ENCODE measurements around the gene SRP9.
"Not testable (repeated sequence)": the region's sequence is repeated elsewhere in the genome, so short reads cannot be mapped to it uniquely, and the experiment has no call there.

The SRP9 gene

GRCh38 chr1:225778337-225778669 is 677 bp downstream of the SRP9 start:
- no peak for DNase-seq

GRCh38 chr1:225779165-225779564 is 1.5 kb downstream of the SRP9 start:
- DNase-seq, result not testable (repeated sequence)

GRCh38 chr1:225780134-225780533 is 2.5 kb downstream of the SRP9 start:
- no peak for DNase-seq

DNA sequence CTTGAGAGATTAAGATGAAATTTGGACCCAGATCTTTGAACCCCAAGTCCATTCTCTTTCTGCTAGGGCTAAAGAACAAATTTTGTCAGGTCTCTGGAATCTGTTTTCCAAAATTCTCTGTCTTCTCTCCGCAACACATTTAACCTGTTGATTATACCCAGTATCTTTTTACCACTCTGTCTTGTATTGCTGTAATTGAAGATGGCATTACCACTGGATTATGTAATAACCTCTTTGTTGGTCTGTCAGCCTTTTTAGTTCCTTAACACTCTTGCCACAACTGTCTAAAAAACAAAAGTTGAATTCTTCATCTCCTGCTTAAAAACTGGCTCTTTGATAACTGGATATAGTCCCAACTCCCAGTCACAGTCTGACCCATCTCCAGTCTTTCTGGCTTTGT is 3.0 kb downstream of the SRP9 start:
- no peak for DNase-seq

GRCh38 chr1:225789142-225789541 is 11.5 kb downstream of the SRP9 start:
- not testable (repeated sequence) for DNase-seq

- no peak for DNase-seq
Measured at GRCh38 chr1:225794954-225795353, 17.3 kb downstream of the SRP9 start.

- not testable (repeated sequence) for DNase-seq
Measured at GRCh38 chr1:225796097-225796496, 18.5 kb downstream of the SRP9 start.

DNA sequence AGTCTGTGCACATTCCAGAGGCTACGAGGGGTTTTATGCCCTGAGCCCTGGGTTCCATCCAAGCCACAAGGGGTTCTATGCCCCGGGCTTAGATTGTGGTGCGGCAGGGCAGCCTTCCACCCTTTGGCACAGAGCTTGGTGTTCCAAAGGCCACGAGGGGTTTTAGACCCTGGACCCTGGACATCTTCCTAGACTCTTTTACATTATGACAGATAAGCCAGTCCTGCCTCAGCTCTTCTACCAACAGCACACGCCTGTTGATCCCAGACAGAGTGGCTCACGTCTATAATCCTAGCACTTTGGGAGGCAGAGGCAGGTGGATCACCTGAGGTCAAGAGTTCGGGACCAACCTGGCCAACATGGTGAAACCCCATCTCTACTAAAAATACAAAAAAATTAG is 23.5 kb downstream of the SRP9 start:
- DNase-seq, result not testable (repeated sequence)

GRCh38 chr1:225806249-225806648 is 28.6 kb downstream of the SRP9 start:
- DNase-seq, result no peak

GRCh38 chr1:225806736-225807135 is 29.1 kb downstream of the SRP9 start:
- DNase-seq, result not testable (repeated sequence)

- no peak for DNase-seq
Measured at GRCh38 chr1:225808136-225808535, 30.5 kb downstream of the SRP9 start.

GRCh38 chr1:225809842-225810578 is 32.4 kb downstream of the SRP9 start, which contains the start of gene EPHX1:
Gene EPHX1, plus strand, starts transcription at chr1:225810124. Its CDS starts 18,606 bp downstream, at chr1:225828730.
- DNase-seq, result no peak

DNA sequence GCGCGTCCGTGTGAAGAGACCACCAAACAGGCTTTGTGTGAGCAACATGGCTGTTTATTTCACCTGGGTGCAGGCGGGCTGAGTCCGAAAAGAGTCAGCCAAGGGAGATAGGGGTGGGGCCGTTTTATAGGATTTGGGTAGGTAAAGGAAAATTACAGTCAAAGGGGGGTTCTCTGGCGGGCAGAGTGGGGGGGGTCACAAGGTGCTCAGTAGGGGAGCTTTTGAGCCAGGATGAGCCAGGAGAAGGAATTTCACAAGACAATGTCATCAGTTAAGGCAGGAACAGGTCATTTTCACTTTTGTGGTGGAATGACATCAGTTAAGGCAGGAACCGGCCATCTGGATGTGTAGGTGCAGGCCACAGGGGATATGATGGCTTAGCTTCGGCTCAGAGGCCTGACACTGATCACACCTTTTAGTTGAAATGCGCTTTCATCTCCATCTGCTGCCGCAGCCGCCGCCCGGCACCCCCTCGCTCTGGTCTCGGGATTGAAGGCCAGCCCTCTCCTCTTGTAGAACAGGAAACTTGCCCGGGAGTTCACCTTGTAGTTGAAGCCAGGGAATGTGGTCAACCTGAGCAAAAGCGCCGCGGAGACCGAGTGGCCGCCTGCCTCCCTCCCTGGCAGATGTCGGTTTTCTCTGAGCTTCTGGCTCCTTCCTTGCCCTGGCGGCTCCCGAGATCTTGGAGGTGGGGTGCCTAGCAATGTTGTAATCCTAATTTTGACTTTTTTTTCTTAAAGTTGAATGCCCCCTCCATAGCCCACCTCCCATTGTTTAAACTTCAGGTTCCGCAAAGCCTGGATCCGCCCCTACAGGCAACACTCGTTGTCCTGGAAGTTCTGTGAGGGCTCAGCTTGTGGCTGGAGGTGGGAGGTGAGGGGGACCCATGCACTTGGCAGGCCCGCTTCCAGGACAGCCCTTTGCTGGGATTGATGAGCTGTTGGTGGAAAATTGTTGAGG is 33.2 kb downstream of the SRP9 start:
- DNase-seq, result not testable (repeated sequence)

DNA sequence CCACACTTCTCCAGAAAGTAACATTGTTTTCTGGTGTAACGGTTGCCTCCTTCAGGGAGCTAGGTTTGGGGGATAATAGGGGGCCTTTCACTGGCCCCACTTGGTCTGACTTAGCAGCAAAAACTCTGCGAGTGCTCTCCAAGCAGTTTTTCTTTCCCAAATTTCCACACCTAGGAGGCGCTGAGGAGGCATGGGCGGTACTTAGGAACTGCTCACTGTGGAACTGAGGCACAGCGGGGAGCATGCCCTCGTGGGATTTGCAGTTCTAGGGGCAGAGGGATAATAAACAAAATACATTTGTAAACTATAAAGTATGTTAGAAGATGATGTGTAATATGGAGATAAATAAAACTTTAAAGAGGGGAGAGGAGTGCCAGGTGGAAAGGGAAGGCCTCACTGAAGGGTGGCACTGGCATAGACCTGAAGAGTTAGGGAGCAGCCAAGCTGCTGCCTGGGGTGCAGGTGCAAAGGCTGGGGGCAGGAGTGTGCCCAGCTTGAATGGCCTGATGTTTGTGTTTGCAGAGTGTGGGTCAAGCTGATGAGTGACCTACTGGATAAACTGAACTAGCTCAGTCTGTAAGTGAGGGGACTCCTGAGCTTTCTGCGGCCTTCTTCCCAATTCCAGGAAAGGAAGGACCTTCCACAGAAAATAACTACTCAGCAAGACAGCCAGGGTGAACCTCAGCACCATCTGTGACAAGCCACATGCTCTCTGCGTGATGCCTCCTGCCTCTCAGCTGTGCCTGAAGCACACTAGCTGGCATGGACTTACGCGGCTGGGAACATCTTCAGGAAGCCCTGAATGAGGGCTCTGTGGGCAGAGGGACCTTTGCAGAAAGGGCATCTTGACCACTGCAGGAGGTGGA is 34.2 kb downstream of the SRP9 start:
- DNase-seq, result no peak

GRCh38 chr1:225812488-225813213 is 35.0 kb downstream of the SRP9 start:
- no peak for DNase-seq

GRCh38 chr1:225813214-225813964 is 35.8 kb downstream of the SRP9 start:
- DNase-seq, result peak; percentile 82

DNA sequence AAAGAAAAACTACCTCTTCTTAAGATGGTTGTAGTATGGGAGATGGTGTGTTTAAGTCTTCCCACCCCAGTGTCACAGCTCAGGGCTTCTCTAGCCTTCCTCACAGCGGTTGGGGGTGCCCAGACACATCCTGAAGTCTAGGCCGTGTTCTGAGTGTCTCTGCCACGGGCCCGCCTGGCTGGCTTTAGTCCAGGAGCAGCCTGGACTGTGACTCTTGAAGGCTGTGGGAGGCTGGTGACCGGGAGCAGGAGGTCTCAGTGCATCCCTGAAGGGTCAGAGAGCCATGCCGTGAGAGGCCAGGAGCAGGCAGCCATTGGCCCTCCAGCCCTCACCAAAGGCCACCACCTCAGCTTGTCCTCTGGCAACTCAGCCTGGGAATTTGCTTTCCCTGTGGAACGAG is 36.8 kb downstream of the SRP9 start:
- no peak for DNase-seq

GRCh38 chr1:225815090-225815489 is 37.5 kb downstream of the SRP9 start:
- DNase-seq, result not testable (repeated sequence)

GRCh38 chr1:225815526-225816178 is 38.0 kb downstream of the SRP9 start:
- no peak for DNase-seq

DNA sequence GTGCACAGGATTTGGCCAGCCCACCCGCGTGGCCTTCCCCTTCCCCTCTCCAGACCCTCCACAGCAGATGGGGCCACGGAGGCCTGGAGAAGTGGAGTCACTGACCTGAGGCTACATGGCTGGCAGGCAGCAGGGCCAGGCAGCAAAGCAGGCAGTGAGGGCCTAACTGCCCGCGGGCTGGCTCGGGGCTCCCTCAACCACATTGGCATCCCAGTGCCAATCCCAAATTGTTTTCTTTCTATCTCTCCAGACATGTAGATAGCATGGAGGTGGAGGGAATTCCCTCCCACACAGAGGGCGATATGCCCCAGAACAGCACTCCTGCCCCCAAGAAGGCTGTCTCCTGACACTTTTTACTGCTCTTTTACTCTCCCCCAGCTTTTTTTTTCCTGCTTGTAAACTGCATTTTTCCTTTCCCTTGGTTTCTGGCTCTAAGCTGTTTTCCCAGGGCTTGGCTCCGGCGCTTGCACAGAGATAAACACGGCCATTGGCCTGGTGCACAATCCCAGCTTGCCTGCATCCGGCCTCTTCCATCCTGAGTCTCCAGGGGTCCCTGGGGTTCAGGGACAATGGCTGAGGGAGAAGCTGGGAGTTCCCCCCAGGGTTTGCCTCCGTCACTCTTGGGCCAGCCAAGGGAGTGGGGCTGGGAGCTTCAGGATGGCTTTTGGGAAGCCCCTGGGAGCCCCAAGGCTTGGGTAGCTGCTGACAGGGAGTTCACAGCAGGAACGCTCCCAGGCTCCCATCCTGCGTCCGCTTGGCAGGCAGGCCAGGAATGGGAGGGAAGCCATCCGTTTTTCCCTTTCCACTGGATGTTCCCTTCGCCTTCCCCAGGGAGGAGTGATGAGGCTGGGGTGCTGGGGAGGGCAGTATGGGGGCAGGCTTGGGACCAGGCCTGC is 39.3 kb downstream of the SRP9 start:
- no peak for DNase-seq

Measured in SIG-M5 (cell line).